Measurements from ENCODE around the gene NOC4L. TPM values are rescaled to one million over a fixed set of nuclear protein-coding genes. Genes with fewer than 3 reads are reported as not detected.

The NOC4L gene
- total RNA-seq = 10 to 100 TPM in 2 of 4 donors, 1 to 10 TPM in 2; 7.5 to 13.4 (median 9.5) TPM

GRCh38 chr12:132144115-132144809 is at the start of gene NOC4L, which contains the start of gene DDX51:
NOC4L (plus strand) TSS chr12:132144457; CDS start chr12:132144489, 32 bp downstream.
DDX51 (minus strand) TSS chr12:132144319; CDS start chr12:132144296, 23 bp downstream.
- H3K4me1 ChIP-seq = peaks cover 0 to 38% (median 18%) of the 10 kb centered on the region in 3 donors
- TF ChIP-seq EP300 (IDR thresholded peaks at IDR 0.05) (no peak), CTCF (IDR thresholded peaks at IDR 0.05) (peak in 2 of 4 experiments; percentile 26 to 27), POLR2A (IDR thresholded peaks at IDR 0.05) (peak; percentile 80 to 85), POLR2AphosphoS5 (IDR thresholded peaks at IDR 0.05) (peak; percentile 95)
- WGBS, 2 donors (ENCODE audit: low coverage in 1 of 2) = no CpG with 5 or more reads among the region's 100 CpGs
- H3K36me3 ChIP-seq = peaks cover 0 to 66% of the 10 kb centered on the region in 2 donors
- H3K4me3 ChIP-seq = peak within 1 kb of the TSS; percentile 73 to 98
- no peaks in the 10 kb centered on the region for H3K27me3 ChIP-seq
- peak within 1 kb of the TSS; percentile 72 to 94 (median 90) for H3K27ac ChIP-seq
- ATAC-seq = peak; percentile 94
- H3K9me3 ChIP-seq = no peaks in the 10 kb centered on the region

- no peak for ATAC-seq
- no peak overlapping the region for H3K4me3 ChIP-seq
Observed at GRCh38 chr12:132095520-132096409, 48.5 kb upstream of the NOC4L start.

GRCh38 chr12:132099739-132100138 is 44.5 kb upstream of the NOC4L start:
- no peak for ATAC-seq
- 60 to 93% methylated on average over 1 to 3 of the region's 12 CpGs for WGBS, 2 donors (ENCODE audit: low coverage in 1 of 2)
- Histone ChIP-seq H3K9me3 (no peaks in the 10 kb centered on the region), H3K4me1 (no peaks in the 10 kb centered on the region), H3K4me3 (no peak overlapping the region), H3K36me3 (peaks cover 0 to 48% of the 10 kb centered on the region in 2 donors), H3K27me3 (no peaks in the 10 kb centered on the region), H3K27ac (no peak overlapping the region)
- TF ChIP-seq POLR2A (IDR thresholded peaks at IDR 0.05) (no peak), CTCF (IDR thresholded peaks at IDR 0.05) (no peak), EP300 (IDR thresholded peaks at IDR 0.05) (no peak), POLR2AphosphoS5 (IDR thresholded peaks at IDR 0.05) (no peak)

More at GRCh38 chr12:132095520-132096409, 48.5 kb upstream of the NOC4L start:
- Histone ChIP-seq H3K9me3 (no peaks in the 10 kb centered on the region), H3K27me3 (no peaks in the 10 kb centered on the region), H3K27ac (no peak overlapping the region), H3K4me1 (no peaks in the 10 kb centered on the region), H3K36me3 (peaks cover 0 to 53% of the 10 kb centered on the region in 2 donors)
- WGBS, 2 donors (ENCODE audit: low coverage in 1 of 2) = 83 to 94% methylated on average over 6 to 7 of the region's 11 CpGs
- TF ChIP-seq EP300 (IDR thresholded peaks at IDR 0.05) = no peak
- no peak for TF ChIP-seq POLR2A (IDR thresholded peaks at IDR 0.05)
- TF ChIP-seq CTCF (IDR thresholded peaks at IDR 0.05) = no peak
- TF ChIP-seq POLR2AphosphoS5 (IDR thresholded peaks at IDR 0.05) = no peak

GRCh38 chr12:132100306-132101065 is 43.8 kb upstream of the NOC4L start:
- Histone ChIP-seq H3K4me1 (no peaks in the 10 kb centered on the region), H3K27me3 (no peaks in the 10 kb centered on the region), H3K36me3 (peaks cover 0 to 55% of the 10 kb centered on the region in 2 donors), H3K27ac (no peak overlapping the region), H3K9me3 (no peaks in the 10 kb centered on the region), H3K4me3 (no peak overlapping the region)
- no peak for TF ChIP-seq EP300 (IDR thresholded peaks at IDR 0.05)
- TF ChIP-seq POLR2A (IDR thresholded peaks at IDR 0.05) = no peak
- TF ChIP-seq CTCF (IDR thresholded peaks at IDR 0.05) = no peak
- TF ChIP-seq POLR2AphosphoS5 (IDR thresholded peaks at IDR 0.05) = no peak
- ATAC-seq = no peak
- 100% methylated on average over 1 of the region's 13 CpGs; no CpG with 5 or more reads in 1 of the 2 donors for WGBS, 2 donors (ENCODE audit: low coverage in 1 of 2)
